Measurements from ENCODE around the gene HNRNPUL1. TPM values are rescaled to one million over a fixed set of nuclear protein-coding genes. Genes with fewer than 3 reads are reported as not detected.
A peak's percentile ranks its signal among the peaks of the same experiment; 100 is the strongest.
"Not testable (repeated sequence)": the region's sequence is repeated elsewhere in the genome, so short reads cannot be mapped to it uniquely, and the experiment has no call there.

The HNRNPUL1 gene
- 110 TPM for total RNA-seq
- long read RNA-seq, transcript HNRNPUL1-204 (15 exons, 3,555 nt) = major isoform, 37 of 63 reads
- long read RNA-seq, partial matches to known transcripts = 10 of 63 reads
- long read RNA-seq, other reads (novel, unspliced or antisense) = 11 of 63 reads

DNA sequence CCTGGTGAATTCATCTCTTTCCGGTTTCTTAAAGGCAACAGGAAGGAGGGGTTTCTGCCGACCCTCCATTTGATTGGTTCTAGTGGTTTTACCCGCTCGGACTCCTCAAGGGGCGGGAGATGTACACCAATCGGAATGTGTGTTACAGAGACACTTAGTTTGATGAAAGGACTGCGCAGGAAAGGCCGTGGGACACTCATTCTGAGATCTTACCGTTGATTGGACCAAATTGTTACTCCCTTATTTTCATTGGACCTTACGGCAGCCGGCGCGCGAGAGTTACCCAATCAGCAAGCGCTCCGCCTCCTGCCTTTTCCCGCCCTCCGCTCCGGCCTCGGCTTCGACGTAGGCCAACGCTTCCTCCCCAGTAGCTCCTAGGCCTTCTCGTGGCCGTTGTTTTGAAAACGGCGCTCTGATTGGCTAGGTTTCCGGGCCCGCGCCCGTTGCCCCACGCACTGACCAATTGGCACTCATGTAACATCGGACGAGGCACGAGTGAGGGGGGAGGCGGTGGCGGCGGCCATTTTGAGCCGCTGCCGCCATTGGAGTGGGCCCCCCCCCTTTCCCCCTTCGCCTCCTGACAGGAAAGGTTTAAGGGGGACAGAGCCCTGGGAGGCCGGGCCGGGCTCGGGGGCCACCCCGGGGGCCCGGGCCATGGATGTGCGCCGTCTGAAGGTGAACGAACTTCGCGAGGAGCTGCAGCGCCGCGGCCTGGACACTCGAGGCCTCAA, at the start of gene HNRNPUL1:
Gene HNRNPUL1, plus strand, starts transcription at position 523 of the 731 bp plus-strand sequence. Its CDS starts 132 bp downstream, at position 655.
- intact Hi-C loops (cut with DNase I) = loop anchor here (1.0 to 5.0 kb wide), 3 partner anchors 34 to 98 kb away; partner anchors contain the start of gene B9D2
- ATAC-seq (peak; percentile 87), DNase-seq (ENCODE audit: missing footprints) (peak; percentile 98)

DNA sequence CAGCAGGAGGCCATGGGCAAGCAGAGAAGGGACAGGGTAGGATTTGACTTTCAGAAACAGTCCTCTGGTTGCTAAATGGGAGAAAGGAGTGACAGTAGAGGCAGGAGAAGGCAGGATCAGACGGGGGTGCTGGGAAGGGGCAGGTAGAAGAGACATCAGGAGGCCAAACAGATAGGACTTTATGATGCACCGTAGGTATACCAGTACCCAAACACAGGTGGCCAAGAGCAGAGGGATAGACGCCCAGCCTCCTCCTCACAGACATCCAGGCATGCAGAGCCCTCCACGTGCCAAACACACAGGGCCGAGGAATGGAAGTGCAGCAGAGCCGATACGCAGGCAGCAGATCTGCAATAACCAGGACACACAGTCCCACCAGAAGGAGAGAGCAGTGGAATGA, 46.4 kb upstream of the HNRNPUL1 start:
- ATAC-seq (no peak), DNase-seq (ENCODE audit: missing footprints) (peak; percentile 21)
- intact Hi-C loops (cut with DNase I) = no loop called here

DNA sequence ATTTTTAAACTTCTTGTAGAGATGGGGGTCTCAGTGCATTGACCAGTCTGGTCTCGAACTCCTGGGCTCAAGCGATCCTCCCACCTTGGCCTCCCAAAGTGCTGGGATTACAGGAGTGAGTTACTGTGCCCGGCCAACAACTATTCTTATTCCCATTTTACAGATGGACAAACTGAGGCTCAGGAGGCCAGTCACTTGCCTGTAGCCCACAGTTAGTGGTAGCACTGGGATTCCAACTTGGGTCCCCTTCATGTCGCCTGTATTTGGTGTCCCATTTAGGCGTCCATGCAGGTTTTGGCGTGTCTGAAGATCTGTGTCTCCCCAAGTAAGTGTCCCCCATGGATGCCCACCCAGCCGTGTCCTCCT, 45.9 kb upstream of the HNRNPUL1 start:
- peak; percentile 9 for DNase-seq (ENCODE audit: missing footprints)
- ATAC-seq = no peak
- intact Hi-C loops (cut with DNase I) = no loop called here

DNA sequence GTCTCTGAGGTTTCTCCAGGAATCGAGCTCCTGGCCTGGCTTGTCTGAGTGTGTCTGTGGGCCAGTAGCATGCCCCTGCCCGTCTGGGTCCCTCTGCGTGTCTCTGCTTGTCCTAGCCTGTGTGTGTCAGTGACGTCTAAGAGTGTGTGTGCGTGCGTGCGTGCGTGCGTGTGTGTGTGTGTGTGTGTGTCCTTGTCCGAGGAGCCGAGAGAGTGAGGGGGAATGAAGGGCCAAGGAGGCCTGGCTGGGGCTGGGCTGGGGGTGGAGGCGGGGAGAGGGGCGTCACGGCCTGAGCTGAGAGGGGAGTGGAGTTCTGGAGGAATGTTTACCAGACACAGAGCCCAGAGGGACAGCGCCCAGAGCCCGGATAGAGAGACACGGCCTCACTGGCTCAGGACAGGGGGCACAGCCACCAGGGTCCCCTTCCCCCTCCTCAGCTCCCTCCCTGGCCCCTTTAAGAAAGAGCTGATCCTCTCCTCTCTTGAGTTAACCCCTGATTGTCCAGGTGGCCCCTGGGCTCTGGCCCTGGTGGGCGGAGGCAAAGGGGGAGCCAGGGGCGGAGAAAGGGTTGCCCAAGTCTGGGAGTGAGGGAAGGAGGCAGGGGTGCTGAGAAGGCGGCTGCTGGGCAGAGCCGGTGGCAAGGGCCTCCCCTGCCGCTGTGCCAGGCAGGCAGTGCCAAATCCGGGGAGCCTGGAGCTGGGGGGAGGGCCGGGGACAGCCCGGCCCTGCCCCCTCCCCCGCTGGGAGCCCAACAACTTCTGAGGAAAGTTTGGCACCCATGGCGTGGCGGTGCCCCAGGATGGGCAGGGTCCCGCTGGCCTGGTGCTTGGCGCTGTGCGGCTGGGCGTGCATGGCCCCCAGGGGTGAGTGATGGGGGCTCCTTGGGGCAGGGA, 45.3 kb upstream of the HNRNPUL1 start, which contains the start of gene AXL:
Gene AXL, plus strand, starts transcription at position 609 of the 893 bp plus-strand sequence. Its CDS starts 170 bp downstream, at position 779.
- ATAC-seq (peak; percentile 81), DNase-seq (ENCODE audit: missing footprints) (peak; percentile 90)
- intact Hi-C loops (cut with DNase I) = no loop called here

DNA sequence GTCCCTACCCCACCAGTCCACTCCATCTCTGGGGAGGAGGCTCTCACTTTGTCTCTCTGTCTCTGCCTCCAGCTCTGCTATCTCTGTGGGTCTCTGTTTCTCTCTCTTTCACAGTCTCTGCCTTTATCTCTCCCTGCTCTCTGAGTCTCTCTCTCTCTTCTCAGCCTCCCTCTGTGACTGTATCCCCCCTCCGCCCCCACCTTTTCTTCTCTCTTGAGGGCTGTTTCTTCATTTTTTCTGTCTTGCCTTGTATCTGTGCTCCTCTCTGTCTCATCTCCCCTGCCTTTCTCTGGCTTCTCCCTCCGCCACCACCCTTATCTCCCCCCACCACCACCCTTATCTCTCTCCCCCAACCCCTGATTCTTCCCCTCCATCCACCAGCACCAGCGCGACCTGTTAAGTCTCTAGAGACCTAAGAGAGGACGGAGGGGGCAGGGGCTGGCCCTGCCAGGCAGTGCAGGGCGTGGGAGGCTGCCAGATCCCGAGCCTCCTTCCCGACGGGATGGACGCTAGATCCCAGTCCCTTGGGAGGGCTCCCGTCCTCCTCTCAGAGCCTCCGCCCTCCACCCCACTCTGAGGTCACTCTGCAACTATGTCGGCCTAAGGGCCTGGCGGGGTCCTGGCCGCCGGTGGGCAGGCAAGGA, 44.1 kb upstream of the HNRNPUL1 start:
- ATAC-seq = peak; percentile 27
- intact Hi-C loops (cut with DNase I) = no loop called here

DNA sequence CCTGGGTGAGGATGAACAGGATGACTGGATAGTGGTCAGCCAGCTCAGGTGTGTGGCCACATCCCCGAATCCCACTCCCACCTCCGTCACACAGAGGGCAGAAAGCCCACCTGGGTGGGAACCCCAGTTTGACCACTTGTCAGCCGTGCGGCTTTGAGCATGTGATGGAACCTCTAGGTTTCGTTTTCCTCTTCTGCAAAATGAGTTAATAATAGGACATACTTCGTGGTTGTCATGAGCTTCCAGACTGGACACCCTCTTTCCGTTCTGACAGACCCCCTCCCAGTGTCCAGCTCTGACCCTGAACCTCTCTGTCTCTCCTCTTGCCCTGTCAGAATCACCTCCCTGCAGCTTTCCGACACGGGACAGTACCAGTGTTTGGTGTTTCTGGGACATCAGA, 43.4 kb upstream of the HNRNPUL1 start:
- intact Hi-C loops (cut with DNase I) = no loop called here
- ATAC-seq (no peak), DNase-seq (ENCODE audit: missing footprints) (peak; percentile 32)

More for the DNA sequence above, 44.1 kb upstream of the HNRNPUL1 start:
- peak; percentile 70 for DNase-seq (ENCODE audit: missing footprints)

DNA sequence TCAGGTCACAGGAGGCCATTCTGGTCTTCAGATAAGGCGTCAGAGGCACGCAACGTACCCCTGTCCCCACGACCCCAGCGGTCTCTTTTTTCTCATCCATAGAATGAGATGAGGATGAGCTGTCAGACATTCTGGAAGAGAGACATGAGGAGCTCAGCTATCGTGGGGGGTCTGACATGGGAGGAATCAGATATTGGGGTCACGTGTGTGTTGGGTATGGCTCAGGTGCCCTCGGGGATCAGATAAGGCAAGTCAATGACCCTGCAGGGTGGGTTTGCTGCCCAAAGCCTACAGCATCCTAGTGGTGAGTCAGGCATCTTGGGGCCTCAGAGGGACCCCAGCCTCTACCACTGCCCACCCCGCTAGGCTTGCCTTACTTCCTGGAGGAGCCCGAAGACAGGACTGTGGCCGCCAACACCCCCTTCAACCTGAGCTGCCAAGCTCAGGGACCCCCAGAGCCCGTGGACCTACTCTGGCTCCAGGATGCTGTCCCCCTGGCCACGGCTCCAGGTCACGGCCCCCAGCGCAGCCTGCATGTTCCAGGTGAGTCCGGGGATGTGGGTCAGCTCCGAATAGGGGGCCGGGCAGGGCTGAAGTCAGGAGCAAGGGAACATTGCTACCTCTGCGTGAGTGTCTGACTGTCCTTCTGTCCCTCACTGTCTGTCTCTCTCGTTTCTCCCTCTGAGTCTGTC, 42.5 kb upstream of the HNRNPUL1 start:
- DNase-seq (ENCODE audit: missing footprints) (peak; percentile 50), ATAC-seq (no peak)
- intact Hi-C loops (cut with DNase I) = no loop called here

DNA sequence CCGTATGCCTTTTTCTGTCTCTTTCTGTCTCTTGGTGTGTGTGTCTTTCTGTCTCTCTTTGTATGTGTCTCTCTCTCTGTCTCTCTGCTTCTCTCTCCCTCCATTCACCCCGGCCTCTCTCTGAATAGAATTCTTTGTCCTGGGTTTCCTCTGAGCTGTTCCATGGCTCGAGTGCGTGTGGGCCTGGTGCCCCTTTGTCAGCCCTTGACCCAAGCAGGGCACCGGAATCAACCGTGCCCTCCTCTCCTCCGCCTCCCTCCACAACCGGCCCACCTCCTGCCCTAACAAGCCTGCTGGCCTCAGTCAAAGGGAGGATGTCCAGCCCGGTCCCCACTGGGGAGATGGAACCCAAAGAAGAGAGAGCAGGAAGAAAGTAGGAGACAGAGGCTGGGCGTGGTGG, 41.9 kb upstream of the HNRNPUL1 start:
- peak; percentile 23 for DNase-seq (ENCODE audit: missing footprints)
- ATAC-seq = no peak
- intact Hi-C loops (cut with DNase I) = no loop called here

DNA sequence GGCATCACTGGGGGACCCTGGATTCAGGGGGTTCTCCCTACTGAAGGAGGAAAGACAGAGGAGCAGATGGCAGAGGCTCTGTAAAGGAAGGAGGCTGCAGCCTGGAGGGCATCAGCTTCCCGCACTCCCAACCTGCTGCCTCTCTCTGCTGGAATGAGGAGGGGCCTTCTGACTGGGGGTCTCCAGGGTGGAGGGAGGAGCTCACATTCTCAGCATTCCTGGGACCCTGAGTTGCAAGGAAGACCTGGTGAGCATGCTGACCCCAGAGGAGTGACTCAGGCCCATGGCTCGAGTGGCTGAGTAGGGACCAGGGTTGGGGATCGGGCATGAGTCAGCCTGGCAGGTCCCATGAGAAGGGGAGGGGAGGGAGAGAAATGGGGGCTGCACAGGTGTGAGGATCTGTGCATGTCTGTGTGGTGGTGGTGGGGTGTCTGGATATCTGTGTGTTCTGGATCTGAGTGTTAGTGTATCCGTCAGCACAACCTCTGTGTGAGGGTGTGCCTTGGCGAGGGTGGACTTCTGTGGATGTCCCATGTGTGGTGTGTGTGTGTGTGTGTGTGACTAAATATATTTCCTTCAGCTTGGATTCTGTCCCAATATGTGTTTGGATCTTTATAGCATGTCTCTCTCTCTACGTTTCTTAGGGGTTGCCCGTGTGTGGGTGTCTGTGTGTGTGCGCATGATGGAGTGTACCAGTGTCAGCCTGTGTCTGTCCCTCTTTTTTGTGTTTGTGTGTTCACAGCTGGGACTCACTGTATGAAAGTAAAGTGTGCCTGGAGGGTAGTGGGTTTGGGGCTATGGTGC, 40.5 kb upstream of the HNRNPUL1 start:
- DNase-seq (ENCODE audit: missing footprints) = peak; percentile 39
- ATAC-seq = no peak
- intact Hi-C loops (cut with DNase I) = no loop called here

DNA sequence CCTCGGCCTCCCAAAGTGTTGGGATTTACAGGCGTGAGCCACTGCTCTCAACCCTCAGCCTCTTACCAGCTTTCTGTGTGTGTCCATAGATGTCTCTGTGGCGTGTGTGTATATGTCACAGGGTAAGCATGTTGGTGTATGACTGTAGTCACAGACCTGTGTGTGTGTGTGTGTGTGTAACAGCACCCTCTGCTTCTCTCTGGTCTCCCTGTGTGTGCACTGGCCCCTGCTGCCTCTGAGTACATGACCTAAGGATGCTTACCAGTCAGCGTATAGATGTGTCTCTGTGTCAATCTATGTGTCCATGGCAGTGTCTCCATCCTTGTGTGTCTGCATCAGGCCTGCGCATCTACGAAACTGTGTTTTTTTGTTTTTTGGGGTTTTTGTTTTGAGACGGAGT, 39.5 kb upstream of the HNRNPUL1 start:
- DNase-seq (ENCODE audit: missing footprints) (peak; percentile 30), ATAC-seq (no peak)
- intact Hi-C loops (cut with DNase I) = no loop called here

DNA sequence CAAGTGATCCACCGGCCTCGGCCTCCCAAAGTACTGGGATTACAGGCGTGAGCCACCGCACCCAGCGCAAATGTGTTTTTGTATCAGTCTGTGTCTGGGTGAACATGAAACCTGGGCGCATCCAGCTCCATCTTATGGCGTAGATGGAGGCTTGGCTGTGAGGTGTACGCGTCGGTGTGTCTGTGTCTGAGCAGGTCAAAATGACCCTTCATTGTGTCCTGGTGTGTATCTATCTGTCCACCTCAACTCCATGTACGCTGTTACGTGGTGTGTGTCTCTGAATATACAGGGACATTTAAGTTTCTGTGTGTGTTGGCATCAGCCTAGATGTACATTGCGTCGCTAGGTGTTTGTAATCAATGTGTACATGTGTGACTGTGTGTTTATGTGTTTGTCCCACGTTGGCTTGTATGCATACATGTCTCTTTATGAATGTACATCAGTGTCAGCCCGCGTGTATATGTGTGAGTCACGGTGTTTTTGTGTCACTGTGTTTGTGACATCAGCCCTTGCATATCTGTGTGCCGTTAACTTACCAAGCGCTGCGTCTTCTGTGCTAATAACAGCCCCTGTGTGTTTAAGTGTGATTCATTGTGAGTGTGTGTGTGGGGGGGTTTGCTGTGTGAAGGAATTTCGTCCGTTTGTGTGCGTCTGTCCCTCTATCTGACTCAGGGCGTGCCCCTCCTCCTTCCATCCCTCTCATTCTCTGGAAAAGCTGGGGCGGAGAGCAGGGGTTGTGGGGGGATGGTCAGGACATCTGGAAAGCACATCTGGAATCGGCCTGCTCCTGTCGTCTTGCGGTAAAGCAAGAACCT, 38.7 kb upstream of the HNRNPUL1 start:
- intact Hi-C loops (cut with DNase I) = loop anchor here (2.0 kb wide), 1 partner anchor 37 kb away; no protein-coding TSS in a partner anchor
- DNase-seq (ENCODE audit: missing footprints) (peak; percentile 56), ATAC-seq (peak; percentile 58)

DNA sequence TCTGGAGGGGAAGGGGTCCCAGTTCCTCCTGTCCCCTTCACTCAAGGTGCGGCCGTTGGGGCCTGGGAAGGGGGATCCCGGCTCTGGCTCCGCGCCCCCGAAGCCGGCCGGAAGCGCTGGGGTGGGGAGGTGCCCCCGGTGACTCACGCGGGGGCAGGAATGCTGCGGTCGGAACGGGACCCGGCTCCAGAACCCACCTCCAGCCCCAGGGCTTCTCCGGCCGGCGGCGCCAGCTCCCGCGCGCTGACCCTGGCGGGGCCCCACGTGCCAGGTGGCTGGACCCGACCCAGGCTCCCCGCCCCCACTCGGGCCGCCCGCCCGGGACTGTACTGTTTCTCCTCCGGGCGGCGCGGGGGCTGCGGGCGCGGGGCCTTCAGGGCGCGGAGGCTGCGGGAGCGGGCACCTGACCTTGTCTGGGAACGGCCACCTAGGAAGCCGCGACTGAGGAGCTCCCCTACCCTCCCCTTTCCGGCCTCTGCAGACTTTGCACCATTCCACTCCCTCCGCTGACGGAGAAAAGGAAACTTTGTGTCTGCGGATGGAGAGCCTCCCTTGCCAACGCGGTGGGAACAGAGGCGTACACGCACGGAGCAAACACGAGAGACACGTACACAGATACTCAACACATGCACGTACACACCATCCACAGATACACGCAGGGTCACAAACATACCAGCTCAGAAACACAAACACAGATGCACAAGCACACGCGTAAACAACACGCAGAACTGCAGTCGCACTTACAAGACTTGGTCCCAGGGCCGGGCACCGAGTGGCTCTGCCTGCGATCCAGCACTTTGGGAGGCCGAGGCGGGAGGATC, 37.9 kb upstream of the HNRNPUL1 start:
- peak; percentile 69 for ATAC-seq
- peak; percentile 74 for DNase-seq (ENCODE audit: missing footprints)
- intact Hi-C loops (cut with DNase I) = loop anchor here (2.0 kb wide), 1 partner anchor 37 kb away; no protein-coding TSS in a partner anchor

DNA sequence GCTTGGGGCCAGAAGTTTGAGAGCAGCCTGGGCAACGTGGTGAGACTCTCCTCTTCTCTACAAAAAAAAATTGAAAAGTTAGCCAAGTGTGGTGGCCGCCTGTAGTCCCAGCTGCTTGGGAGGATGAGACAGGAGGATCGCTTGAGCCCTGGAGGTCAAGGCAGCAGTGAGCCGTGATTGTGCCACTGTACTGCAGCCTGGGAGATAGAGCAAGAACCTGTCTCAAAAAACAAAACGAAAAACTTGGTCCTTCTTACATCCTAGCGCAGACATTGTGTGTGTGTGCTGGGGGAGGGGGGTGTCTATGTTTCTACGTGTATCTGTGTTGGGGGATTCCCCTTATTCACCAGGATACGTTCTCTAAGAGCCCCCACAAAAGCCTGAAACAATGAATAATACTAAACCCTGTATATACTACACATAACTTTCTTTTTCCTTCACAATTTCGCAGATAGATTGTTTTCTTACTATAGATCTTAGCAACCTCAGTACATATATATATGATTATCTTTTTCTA, 37.2 kb upstream of the HNRNPUL1 start:
- intact Hi-C loops (cut with DNase I) = loop anchor here (2.0 kb wide), 1 partner anchor 36 kb away; no protein-coding TSS in a partner anchor
- DNase-seq (ENCODE audit: missing footprints) (peak; percentile 57), ATAC-seq (no peak)

DNA sequence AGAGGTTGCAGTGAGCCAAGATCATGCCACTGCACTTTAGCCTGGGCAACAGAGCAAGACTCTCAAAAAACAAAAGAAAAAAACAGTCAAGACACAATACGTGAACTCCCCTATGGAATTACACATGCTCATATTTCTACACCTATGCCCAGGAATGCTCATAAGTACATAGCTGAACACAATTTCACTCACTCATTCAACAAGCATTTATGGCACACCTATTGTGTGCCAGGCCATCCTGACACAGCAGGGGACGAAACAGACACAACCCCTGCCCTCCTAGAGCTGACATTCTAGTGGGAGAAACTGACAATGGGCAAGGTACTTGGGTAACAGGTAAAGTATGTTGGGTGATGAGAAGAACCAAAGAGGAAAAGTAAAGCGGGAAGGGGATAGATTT, 35.7 kb upstream of the HNRNPUL1 start:
- intact Hi-C loops (cut with DNase I) = no loop called here
- no peak for ATAC-seq
- peak; percentile 22 for DNase-seq (ENCODE audit: missing footprints)

DNA sequence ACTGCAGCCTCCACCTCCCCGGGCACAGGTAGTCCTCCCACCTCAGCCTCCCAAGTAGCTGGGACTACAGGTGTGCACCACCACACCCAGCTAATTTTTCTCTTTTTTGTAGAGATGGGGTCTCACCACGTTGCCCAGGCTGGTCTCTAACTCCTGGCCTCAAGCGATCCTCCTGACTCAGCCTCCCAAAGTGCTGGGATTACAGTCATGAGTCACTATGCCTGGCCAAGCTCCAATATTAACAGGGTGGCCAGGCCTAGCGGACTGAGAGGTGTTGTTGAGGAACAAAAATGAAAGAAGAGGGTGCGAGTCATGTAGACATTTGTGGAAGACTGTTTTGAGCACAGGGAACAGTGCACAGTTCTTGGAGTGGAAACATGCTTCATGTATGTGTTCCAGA, 34.8 kb upstream of the HNRNPUL1 start:
- ATAC-seq; DNase-seq (ENCODE audit: missing footprints); intact Hi-C loops (cut with DNase I): not testable (repeated sequence)

All from Right ventricle myocardium inferior (tissue), 1 donor.